Measurements from ENCODE around the gene RRP1B. TPM values are rescaled to one million over a fixed set of nuclear protein-coding genes. Genes with fewer than 3 reads are reported as not detected.

The RRP1B gene
- total RNA-seq, 1 experiment from 2014 or later: 30.7 TPM

- TF ChIP-seq, protein P1, sequence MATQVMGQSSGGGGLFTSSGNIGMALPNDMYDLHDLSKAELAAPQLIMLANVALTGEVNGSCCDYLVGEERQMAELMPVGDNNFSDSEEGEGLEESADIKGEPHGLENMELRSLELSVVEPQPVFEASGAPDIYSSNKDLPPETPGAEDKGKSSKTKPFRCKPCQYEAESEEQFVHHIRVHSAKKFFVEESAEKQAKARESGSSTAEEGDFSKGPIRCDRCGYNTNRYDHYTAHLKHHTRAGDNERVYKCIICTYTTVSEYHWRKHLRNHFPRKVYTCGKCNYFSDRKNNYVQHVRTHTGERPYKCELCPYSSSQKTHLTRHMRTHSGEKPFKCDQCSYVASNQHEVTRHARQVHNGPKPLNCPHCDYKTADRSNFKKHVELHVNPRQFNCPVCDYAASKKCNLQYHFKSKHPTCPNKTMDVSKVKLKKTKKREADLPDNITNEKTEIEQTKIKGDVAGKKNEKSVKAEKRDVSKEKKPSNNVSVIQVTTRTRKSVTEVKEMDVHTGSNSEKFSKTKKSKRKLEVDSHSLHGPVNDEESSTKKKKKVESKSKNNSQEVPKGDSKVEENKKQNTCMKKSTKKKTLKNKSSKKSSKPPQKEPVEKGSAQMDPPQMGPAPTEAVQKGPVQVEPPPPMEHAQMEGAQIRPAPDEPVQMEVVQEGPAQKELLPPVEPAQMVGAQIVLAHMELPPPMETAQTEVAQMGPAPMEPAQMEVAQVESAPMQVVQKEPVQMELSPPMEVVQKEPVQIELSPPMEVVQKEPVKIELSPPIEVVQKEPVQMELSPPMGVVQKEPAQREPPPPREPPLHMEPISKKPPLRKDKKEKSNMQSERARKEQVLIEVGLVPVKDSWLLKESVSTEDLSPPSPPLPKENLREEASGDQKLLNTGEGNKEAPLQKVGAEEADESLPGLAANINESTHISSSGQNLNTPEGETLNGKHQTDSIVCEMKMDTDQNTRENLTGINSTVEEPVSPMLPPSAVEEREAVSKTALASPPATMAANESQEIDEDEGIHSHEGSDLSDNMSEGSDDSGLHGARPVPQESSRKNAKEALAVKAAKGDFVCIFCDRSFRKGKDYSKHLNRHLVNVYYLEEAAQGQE (IDR thresholded peaks at IDR 0.05; ENCODE audit: insufficient read depth in 1 of 2, low read depth in 2 of 2, low read length in 1 of 2): no peak
- TF ChIP-seq, protein P2, sequence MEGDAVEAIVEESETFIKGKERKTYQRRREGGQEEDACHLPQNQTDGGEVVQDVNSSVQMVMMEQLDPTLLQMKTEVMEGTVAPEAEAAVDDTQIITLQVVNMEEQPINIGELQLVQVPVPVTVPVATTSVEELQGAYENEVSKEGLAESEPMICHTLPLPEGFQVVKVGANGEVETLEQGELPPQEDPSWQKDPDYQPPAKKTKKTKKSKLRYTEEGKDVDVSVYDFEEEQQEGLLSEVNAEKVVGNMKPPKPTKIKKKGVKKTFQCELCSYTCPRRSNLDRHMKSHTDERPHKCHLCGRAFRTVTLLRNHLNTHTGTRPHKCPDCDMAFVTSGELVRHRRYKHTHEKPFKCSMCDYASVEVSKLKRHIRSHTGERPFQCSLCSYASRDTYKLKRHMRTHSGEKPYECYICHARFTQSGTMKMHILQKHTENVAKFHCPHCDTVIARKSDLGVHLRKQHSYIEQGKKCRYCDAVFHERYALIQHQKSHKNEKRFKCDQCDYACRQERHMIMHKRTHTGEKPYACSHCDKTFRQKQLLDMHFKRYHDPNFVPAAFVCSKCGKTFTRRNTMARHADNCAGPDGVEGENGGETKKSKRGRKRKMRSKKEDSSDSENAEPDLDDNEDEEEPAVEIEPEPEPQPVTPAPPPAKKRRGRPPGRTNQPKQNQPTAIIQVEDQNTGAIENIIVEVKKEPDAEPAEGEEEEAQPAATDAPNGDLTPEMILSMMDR (IDR thresholded peaks at IDR 0.05): peak; percentile 60
- TF ChIP-seq TCF7L2 (IDR thresholded peaks at IDR 0.05; ENCODE audit: low read depth, low read length) (no peak), SIN3A (IDR thresholded peaks at IDR 0.05; ENCODE audit: borderline replicate concordance, insufficient read depth, low read depth, low read length) (no peak), POLR2AphosphoS5 (IDR thresholded peaks at IDR 0.05; ENCODE audit: low read depth, low read length) (no peak)
- intact Hi-C loops (cut with micrococcal nuclease; ENCODE audit: unreplicated experiment) (loop anchor here (5.0 kb wide), 1 partner anchor 33 kb away; no protein-coding TSS in a partner anchor), in situ Hi-C loops (cut with HindIII; ENCODE audit: low pct_unique_long_range_greater_than_20kb, low sequenced_read_pairs) (no loop called here)
- no peaks in the 10 kb centered on the region for H3K36me3 ChIP-seq (ENCODE audit: control insufficient read depth, insufficient read depth, low read length)
- H3K9me3 ChIP-seq (ENCODE audit: control insufficient read depth, insufficient read depth, low read depth, low read length): no peaks in the 10 kb centered on the region
- POLR2A ChIA-PET: interaction anchor here (0.7 kb wide), 1 partner anchor 330 kb away, joined by 12 read pairs; no protein-coding TSS in a partner anchor
- ATAC-seq: peak; percentile 82
- peak overlapping the region; percentile 65 for H3K27ac ChIP-seq (ENCODE audit: low read length)
- no peaks in the 10 kb centered on the region for H3K27me3 ChIP-seq (ENCODE audit: control insufficient read depth, insufficient read depth, low read length)
- peaks cover 11% of the 10 kb centered on the region; the same call in 1 of the 2 replicates for H3K4me1 ChIP-seq (ENCODE audit: control insufficient read depth, insufficient read depth, low read length)
- CTCF ChIA-PET: interaction anchor here (0.6 to 0.7 kb wide), 3 partner anchors 12 to 671 kb away, joined by 3 to 7 read pairs (median 5); no protein-coding TSS in a partner anchor
- peak overlapping the region in 1 of 2 experiments; percentile 14; a peak in 1 of 4 replicates for H3K4me3 ChIP-seq (ENCODE audit: low read depth in 2 of 2, low read length in 2 of 2)
- DNase-seq (ENCODE audit: low read depth, low spot score): peak; percentile 58
- BruUV-seq (replicated peaks): no TSS peak
Measured at GRCh38 chr21:43645136-43645891, 14.0 kb upstream of the RRP1B start.

DNA sequence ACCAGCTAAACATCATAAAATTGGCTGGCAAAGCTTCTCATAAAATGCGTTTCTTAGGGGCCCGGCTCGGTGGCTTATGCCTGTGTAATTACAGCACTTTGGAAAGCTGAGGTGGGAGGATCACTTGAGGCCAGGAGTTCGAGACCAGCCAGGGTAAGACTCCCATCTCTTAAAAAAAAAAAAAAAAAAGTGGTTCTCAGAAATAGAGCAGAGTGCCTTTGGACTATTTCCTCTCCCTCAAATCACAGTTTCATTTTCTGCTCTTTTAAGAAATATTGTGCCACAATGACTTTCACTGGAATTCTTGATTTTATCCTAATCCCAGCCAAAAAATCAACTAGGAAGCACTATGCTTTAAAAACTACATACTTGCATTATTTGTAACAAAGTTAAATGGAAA lies 13.4 kb upstream of the RRP1B start:
- H3K36me3 ChIP-seq (ENCODE audit: control insufficient read depth, insufficient read depth, low read length): no peaks in the 10 kb centered on the region
- intact Hi-C loops (cut with micrococcal nuclease; ENCODE audit: unreplicated experiment): loop anchor here (5.0 kb wide), 1 partner anchor 34 kb away; no protein-coding TSS in a partner anchor
- in situ Hi-C loops (cut with HindIII; ENCODE audit: low pct_unique_long_range_greater_than_20kb, low sequenced_read_pairs): no loop called here
- no peaks in the 10 kb centered on the region for H3K9me3 ChIP-seq (ENCODE audit: control insufficient read depth, insufficient read depth, low read depth, low read length)
- ChIA-PET CTCF (interaction anchor here (0.6 to 0.7 kb wide), 3 partner anchors 12 to 672 kb away, joined by 3 to 7 read pairs (median 5); no protein-coding TSS in a partner anchor), POLR2A (interaction anchor here (0.7 kb wide), 1 partner anchor 331 kb away, joined by 12 read pairs; no protein-coding TSS in a partner anchor)
- H3K4me1 ChIP-seq (ENCODE audit: control insufficient read depth, insufficient read depth, low read length): peaks cover 11% of the 10 kb centered on the region; the same call in 1 of the 2 replicates
- H3K27me3 ChIP-seq (ENCODE audit: control insufficient read depth, insufficient read depth, low read length): no peaks in the 10 kb centered on the region
- H3K4me3 ChIP-seq (ENCODE audit: low read depth in 2 of 2, low read length in 2 of 2): peak overlapping the region in 1 of 2 experiments; percentile 14; a peak in 1 of 4 replicates
- no TSS peak for BruUV-seq (replicated peaks)
- no peak for TF ChIP-seq TCF7L2 (IDR thresholded peaks at IDR 0.05; ENCODE audit: low read depth, low read length)
- TF ChIP-seq, protein P2 (IDR thresholded peaks at IDR 0.05): no peak
- TF ChIP-seq SIN3A (IDR thresholded peaks at IDR 0.05; ENCODE audit: borderline replicate concordance, insufficient read depth, low read depth, low read length): no peak
- TF ChIP-seq POLR2AphosphoS5 (IDR thresholded peaks at IDR 0.05; ENCODE audit: low read depth, low read length): no peak
- TF ChIP-seq, protein P1 (IDR thresholded peaks at IDR 0.05; ENCODE audit: insufficient read depth in 1 of 2, low read depth in 2 of 2, low read length in 1 of 2): no peak
- peak overlapping the region; percentile 65 for H3K27ac ChIP-seq (ENCODE audit: low read length)
- no peak for ATAC-seq
- DNase-seq (ENCODE audit: low read depth, low spot score): no peak

All from Panc1 (cell line).